Measurements from ENCODE around the gene PLA2G15.

PLA2G15 gene

GRCh38 chr16:68252383-68252782, 7.2 kb downstream of the PLA2G15 start:
- DNase-seq (ENCODE audit: low read depth) = no peak

- no peak for DNase-seq (ENCODE audit: low read depth)
These were observed 8.5 kb downstream of the PLA2G15 start for GRCh38 chr16:68253721-68254120.

DNA sequence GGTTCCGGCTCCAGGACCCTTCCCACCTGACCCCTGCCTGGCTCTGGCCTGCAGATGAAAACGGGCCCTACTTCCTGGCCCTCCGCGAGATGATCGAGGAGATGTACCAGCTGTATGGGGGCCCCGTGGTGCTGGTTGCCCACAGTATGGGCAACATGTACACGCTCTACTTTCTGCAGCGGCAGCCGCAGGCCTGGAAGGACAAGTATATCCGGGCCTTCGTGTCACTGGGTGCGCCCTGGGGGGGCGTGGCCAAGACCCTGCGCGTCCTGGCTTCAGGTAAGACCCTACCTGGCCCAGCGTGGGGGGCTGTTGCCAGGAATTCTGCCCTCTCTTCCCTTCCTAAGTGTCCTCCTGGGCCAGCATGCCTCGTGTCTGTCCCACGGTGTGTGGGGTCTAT, 10.5 kb downstream of the PLA2G15 start:
- no peak for DNase-seq (ENCODE audit: low read depth)

DNA sequence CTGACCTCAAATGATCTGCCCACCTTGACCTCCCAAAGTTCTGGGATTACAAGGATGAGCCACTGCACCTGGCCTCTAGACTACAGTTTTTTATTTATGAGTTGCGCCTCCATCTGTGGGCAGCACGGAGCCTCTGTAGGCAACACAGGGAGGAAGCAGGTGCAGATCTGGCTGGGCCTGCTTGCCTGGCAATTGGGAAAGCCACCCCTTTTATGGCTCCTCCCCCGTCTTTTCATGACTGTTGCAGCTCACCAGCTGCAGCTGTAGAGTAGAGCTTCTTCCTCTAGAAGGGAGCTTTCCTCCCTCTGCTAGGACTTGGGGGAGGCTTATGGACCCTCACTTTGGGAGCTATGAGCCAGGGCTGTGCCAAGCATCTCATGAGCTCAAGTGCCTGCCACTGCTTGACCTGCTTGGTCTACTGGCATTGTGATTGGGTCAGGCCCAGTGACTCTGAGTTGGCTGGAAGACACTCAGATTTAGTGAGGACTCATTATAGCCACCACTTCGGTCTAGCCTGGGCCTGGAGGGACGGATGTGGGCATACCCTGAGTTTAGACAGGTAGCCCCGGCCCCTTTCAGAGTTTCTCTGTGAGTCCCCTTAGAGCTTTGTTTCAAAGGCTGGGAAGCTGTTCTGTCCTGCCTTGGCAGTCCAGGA, 12.2 kb downstream of the PLA2G15 start:
- no peak for DNase-seq (ENCODE audit: low read depth)

- DNase-seq (ENCODE audit: low read depth) = no peak
These were observed 13.0 kb downstream of the PLA2G15 start for GRCh38 chr16:68257906-68258800.

DNA sequence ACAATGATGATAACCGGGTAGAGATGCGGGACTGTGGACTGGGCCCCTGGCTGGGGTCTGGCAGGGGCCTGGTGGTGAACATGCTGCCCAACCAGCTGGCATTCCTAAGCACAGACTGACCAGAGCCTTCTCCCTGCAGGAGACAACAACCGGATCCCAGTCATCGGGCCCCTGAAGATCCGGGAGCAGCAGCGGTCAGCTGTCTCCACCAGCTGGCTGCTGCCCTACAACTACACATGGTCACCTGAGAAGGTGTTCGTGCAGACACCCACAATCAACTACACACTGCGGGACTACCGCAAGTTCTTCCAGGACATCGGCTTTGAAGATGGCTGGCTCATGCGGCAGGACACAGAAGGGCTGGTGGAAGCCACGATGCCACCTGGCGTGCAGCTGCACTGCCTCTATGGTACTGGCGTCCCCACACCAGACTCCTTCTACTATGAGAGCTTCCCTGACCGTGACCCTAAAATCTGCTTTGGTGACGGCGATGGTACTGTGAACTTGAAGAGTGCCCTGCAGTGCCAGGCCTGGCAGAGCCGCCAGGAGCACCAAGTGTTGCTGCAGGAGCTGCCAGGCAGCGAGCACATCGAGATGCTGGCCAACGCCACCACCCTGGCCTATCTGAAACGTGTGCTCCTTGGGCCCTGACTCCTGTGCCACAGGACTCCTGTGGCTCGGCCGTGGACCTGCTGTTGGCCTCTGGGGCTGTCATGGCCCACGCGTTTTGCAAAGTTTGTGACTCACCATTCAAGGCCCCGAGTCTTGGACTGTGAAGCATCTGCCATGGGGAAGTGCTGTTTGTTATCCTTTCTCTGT, 14.0 kb downstream of the PLA2G15 start:
- no peak for DNase-seq (ENCODE audit: low read depth)

DNA sequence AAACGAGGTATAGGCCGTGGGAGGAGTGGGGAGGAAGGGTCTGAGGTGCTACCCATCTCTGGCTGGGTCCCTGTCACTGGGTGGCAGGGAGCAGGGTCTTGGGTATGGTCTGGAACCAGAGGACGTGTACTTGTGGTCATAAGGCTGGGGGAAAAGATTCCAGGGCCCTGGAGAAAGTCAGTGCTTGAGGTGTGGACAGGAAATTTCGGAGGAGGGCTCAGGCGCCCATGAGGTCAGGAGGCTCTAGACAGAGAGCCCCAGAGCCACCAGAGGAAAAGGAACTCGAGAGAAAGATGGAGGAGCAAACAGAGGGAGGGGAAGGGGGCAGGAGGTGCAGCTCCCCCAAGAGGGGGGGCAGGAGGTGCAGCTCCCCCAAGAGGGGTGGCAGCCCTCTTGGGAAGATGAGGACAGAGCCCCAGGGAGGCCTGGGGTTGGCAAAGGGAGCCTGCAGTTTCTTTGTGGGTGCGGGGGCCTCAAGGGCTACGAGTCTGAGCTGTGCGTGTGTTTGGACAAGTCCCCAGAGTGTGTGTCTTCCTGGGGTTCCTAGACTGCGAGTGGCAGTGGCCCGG, 18.5 kb downstream of the PLA2G15 start:
- DNase-seq (ENCODE audit: low read depth) = no peak

GRCh38 chr16:68264128-68265077, 19.2 kb downstream of the PLA2G15 start, which contains the start of gene SLC7A6:
Gene SLC7A6 (plus strand): TSS chr16:68264526. CDS start chr16:68274727, 10,201 bp downstream.
- peak; percentile 84 for DNase-seq (ENCODE audit: low read depth)

DNA sequence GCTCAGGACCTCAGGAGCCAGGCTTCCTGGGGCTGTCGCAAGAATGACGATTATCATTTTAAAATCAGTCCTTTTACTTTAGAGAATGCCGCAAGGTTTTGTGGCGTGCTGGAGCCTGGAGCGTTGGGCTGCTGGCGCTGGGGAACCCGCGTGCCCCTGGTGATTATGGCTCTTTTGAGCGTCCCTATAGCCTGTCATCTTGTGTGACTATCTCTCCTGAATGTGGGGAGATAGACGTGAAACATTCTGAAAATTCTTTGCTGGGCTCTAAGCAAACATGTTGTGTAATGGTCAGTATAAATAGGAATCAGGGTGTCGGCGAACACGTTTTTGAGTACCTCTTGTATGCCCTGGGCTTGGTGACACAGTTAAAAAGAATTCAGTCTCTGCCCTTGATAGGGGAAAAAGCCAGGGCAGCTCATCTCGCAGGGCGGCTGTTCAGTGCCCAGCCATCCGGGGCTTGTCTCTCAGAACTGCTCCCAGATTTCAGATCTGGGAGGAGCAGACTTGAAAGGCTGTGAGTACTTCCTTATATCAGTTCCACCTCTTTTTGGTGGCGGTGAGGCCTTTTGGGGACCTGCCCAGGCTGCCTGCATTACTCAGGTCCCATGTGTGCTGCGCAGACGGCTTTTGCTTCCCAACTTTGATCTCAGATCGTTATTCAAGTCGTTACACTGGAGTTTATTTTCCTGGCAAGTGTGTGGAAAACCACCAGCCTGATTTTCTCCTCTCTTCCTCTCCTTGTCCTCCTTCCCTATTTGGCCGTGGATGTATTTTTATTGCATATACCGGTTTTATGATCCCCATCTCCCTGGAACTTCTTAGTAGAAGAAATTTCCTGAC, 20.1 kb downstream of the PLA2G15 start:
- peak; percentile 34 for DNase-seq (ENCODE audit: low read depth)

DNA sequence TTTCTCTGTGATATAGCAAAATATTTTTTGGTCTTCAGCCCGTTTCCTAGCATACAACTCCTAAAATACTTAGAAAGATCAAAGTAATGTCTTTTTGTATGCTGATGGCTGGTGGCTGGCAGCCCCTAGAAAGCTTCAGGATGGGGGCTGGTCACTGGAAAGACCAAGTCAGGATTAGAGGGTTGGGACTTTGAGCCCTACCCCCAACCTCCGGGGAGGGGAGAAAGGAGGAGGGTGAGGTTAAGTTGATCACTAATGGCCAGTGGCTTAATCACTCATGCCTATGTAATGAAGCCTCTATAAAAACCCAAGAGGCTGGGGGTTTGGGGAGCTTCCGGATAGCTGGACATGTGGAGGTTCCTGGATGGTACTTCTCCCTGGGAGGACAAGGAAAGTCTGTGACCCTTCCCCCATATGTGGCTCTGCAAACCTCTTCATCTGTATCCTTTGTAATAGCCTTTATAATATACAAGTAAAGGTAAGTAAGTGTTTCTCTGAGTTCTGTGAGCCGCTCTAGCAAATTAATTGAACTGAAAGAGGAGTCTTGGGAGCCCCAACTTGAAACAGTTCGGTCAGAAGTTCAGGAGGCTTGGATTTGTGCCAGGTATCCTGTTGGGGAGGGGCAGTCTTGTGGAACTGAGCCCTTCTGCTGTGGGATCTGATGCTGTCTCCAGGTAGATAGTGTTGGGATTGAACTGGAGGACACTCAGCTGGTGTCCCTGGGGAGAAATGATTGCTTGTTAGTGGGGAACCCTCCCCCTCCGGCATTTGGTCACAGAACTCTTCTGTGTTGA, 22.6 kb downstream of the PLA2G15 start:
- DNase-seq (ENCODE audit: low read depth) = no peak

GRCh38 chr16:68269793-68270192, 24.6 kb downstream of the PLA2G15 start:
- DNase-seq (ENCODE audit: low read depth) = no peak

- DNase-seq (ENCODE audit: low read depth) = no peak
These were observed 25.2 kb downstream of the PLA2G15 start for GRCh38 chr16:68270353-68270752.

GRCh38 chr16:68272507-68273209, 27.5 kb downstream of the PLA2G15 start:
- peak; percentile 29 for DNase-seq (ENCODE audit: low read depth)

DNA sequence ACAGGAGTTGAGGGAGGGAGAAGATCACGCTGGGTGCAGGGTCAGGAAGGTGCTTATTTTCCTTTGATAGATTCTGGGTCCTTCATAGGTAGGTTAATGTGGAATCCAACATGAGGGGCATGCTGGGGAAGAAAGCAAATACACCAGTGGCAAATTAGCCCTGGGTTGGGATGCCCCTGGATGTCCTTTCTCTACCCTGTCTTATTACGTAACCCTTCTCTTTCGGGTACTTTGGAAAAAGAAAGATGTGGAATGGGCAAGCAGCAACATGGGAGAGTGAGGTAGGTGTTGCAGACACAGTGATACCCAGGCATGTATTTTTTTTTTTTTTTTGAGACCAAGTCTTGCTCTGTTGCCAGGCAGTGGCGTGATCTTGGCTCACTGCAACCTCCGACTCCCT, 28.3 kb downstream of the PLA2G15 start:
- no peak for DNase-seq (ENCODE audit: low read depth)

DNA sequence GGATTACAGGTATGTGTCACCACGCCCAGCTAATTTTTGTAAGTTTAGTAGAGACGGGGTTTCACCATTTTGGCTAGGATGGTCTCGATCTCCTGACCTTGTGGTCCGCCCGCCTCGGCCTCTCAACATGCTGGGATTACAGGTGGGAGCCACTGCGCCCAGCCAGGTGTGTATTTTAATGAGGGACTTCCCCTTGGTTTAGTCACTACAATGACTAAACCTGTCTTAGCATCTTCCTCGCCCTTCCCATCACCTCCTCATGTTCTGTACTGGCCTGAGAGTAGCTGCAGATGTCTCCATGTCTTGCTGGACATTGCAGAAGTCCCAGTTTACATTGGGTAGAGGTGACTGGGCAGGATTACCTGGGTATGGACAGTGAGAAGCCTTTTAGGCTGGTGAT, 28.7 kb downstream of the PLA2G15 start:
- no peak for DNase-seq (ENCODE audit: low read depth)

GRCh38 chr16:68274441-68274840, 29.3 kb downstream of the PLA2G15 start:
- no peak for DNase-seq (ENCODE audit: low read depth)

GRCh38 chr16:68275611-68276191, 30.5 kb downstream of the PLA2G15 start:
- no peak for DNase-seq (ENCODE audit: low read depth)

GRCh38 chr16:68276223-68276622, 31.1 kb downstream of the PLA2G15 start:
- DNase-seq (ENCODE audit: low read depth) = no peak

Data from stimulated activated CD4-positive, alpha-beta T cell treated with anti-CD3 and anti-CD28 coated beads, Interleukin-2, amount 100 ng/mL, for 4 hours (primary cell).